Endodermal cell (in vitro differentiated cells): Measurements from ENCODE around the gene SUCLG2. TPM values are rescaled to one million over a fixed set of nuclear protein-coding genes. Genes with fewer than 3 reads are reported as not detected.

Source experiments
- DNase-seq: peaks from one replicate; pipeline ENCODE4 v3.0.0-alpha.2; 2017
- H3K27ac ChIP-seq: 2 replicates; pipeline ENCODE4 v1.5.1; 2013; ENCODE audit warnings: mild to moderate bottlenecking, low read depth, low read length, moderate library complexity
- H3K27me3 ChIP-seq: 2 replicates; pipeline ENCODE4 v1.6.1; 2013; ENCODE audit warnings: mild to moderate bottlenecking, low read length, moderate library complexity; ENCODE audit not compliant: insufficient read depth, control insufficient read depth, poor library complexity, severe bottlenecking
- H3K36me3 ChIP-seq: 2 replicates; pipeline ENCODE4 v1.7.0; 2013; ENCODE audit warnings: mild to moderate bottlenecking, low read length, moderate library complexity; ENCODE audit not compliant: control insufficient read depth, insufficient read depth
- H3K4me1 ChIP-seq: one replicate; pipeline ENCODE4 v1.7.0; 2013; ENCODE audit warnings: low read length; ENCODE audit not compliant: control insufficient read depth, insufficient read depth
- H3K4me3 ChIP-seq: 2 replicates; pipeline ENCODE4 v1.5.1; 2013; ENCODE audit warnings: mild to moderate bottlenecking, low read length, moderate library complexity
- H3K9ac ChIP-seq: 2 replicates; pipeline ENCODE4 v1.6.1; 2013; ENCODE audit warnings: mild to moderate bottlenecking, low read length, moderate library complexity; ENCODE audit not compliant: poor library complexity, severe bottlenecking; ENCODE audit errors: extremely low read depth
- H3K9me3 ChIP-seq: 2 replicates; pipeline ENCODE4 v1.6.1; 2013; ENCODE audit warnings: mild to moderate bottlenecking, low read length, moderate library complexity; ENCODE audit not compliant: control insufficient read depth
- H3K27ac Mint-ChIP-seq: 2 replicates; pipeline ENCODE4 v1.8.0; 2020; ENCODE audit warnings: mixed read lengths
- H3K27me3 Mint-ChIP-seq: 2 replicates; pipeline ENCODE4 v1.8.0; 2021; ENCODE audit warnings: mild to moderate bottlenecking, mixed read lengths; ENCODE audit not compliant: insufficient read depth
- H3K36me3 Mint-ChIP-seq: 2 replicates; pipeline ENCODE4 v1.8.0; 2020; ENCODE audit warnings: low read depth, mixed read lengths
- H3K4me1 Mint-ChIP-seq: 2 replicates; pipeline ENCODE4 v1.8.0; 2020; ENCODE audit warnings: mixed read lengths
- H3K4me3 Mint-ChIP-seq: 2 replicates; pipeline ENCODE4 v1.8.0; 2020; ENCODE audit warnings: mild to moderate bottlenecking, moderate library complexity, mixed read lengths
- H3K9me3 Mint-ChIP-seq: 2 replicates; pipeline ENCODE4 v1.8.0; 2020; ENCODE audit warnings: mild to moderate bottlenecking, mixed read lengths
- WGBS, 2 experiments: methylation state at CpG; one replicate each; pipeline versions ENCODE4 v1.1.5 to v1.1.7; 2013; ENCODE audit warnings: missing lambda C conversion rate in 2 of 2, mixed read lengths in 1 of 2; ENCODE audit not compliant: insufficient coverage in 1 of 2, insufficient read length in 1 of 2; 5-methylcytosine and 5-hydroxymethylcytosine counted together
- total RNA-seq, 2 donors: library from RNA; stranded (reverse); fragmentation: NEBNext Ultra II Directional in 1 of 2; extraction: Animal tissue kit (Norgen Biotek cat#: 25700) in 1 of 2; gene quantifications; 2 replicates in 1 of 2; 3 replicates in 1 of 2; pipeline ENCODE4 v1.2.1, GENCODE V29; 2021
- TF ChIP-seq, protein P1 (sequence below): fragments of 200-600 bp; sonication (generic); conservative IDR thresholded peaks from 2 replicates; pipeline ENCODE4 v1.5.0; 2021; ENCODE audit warnings: antibody characterized with exemption, mild to moderate bottlenecking

The SUCLG2 gene
- total RNA-seq, 2 donors from 2014 or later: 42.4 to 57.3 TPM

DNA sequence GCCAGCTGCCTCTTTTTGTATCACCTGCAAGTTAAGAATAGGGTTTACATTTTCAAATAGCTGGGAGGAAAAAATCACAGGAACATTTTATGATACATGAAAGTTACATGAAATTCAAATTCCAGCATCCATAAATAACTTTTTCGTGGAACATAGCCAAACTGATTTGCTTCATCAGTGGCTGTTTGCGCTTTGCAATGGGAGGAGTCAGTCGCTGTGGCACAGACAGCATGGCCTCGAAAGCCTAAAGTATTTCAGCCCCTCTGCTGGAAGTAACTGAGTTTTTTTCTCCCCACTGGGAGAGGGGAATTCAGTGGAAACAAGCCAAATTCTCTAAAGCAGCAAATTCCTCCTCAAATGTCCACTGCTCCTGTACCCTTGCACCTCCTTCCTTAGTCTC is 271.9 kb downstream of the SUCLG2 start:
- Histone ChIP-seq H3K9ac (no peak overlapping the region), H3K27ac (no peak overlapping the region), H3K27me3 (no peaks in the 10 kb centered on the region), H3K4me1 (peaks cover 9% of the 10 kb centered on the region), H3K4me3 (no peak overlapping the region), H3K9me3 (no peaks in the 10 kb centered on the region), H3K36me3 (no peaks in the 10 kb centered on the region)
- Mint-ChIP-seq H3K9me3 (peaks cover 3% of the 10 kb centered on the region), H3K36me3 (peaks cover 13% of the 10 kb centered on the region), H3K27me3 (peaks cover 8% of the 10 kb centered on the region), H3K4me3 (no peak overlapping the region), H3K27ac (no peak overlapping the region), H3K4me1 (peaks cover 24% of the 10 kb centered on the region)
- no peak for DNase-seq
- TF ChIP-seq, protein P1, sequence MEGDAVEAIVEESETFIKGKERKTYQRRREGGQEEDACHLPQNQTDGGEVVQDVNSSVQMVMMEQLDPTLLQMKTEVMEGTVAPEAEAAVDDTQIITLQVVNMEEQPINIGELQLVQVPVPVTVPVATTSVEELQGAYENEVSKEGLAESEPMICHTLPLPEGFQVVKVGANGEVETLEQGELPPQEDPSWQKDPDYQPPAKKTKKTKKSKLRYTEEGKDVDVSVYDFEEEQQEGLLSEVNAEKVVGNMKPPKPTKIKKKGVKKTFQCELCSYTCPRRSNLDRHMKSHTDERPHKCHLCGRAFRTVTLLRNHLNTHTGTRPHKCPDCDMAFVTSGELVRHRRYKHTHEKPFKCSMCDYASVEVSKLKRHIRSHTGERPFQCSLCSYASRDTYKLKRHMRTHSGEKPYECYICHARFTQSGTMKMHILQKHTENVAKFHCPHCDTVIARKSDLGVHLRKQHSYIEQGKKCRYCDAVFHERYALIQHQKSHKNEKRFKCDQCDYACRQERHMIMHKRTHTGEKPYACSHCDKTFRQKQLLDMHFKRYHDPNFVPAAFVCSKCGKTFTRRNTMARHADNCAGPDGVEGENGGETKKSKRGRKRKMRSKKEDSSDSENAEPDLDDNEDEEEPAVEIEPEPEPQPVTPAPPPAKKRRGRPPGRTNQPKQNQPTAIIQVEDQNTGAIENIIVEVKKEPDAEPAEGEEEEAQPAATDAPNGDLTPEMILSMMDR: no peak
- WGBS, 2 experiments: 88 to 100% methylated on average over 2 to 4 of the region's 4 CpGs

DNA sequence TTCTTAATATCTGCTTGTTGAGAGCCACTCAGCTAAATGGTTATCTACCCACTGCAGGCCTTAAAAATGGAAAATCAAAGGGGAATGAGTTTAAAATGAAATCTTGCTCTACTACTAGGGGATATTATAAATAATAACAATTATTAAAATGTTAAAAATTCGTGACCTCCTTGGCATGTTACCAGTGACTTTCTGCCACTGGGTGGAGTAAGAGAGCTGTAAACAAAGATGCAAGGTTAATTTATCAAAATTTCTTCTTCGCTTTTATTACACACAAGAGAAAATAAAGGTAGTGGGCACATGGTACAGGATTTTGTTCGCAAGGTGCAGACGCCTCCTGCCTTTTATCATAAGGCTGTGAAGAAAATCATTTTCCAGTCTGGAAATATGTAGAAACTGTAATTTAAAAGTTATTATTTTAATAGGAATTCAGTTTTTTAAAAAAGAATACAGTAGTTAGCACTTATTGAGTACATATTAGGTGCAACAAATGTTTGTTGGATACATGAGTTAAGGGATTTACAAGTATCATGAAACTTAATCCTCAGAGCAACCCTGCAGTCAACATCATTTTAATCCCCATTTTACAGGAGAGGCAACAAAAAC is 272.6 kb downstream of the SUCLG2 start:
- Mint-ChIP-seq H3K27me3 (peaks cover 8% of the 10 kb centered on the region), H3K9me3 (peaks cover 3% of the 10 kb centered on the region), H3K4me1 (peaks cover 24% of the 10 kb centered on the region), H3K4me3 (no peak overlapping the region), H3K36me3 (peaks cover 10% of the 10 kb centered on the region), H3K27ac (no peak overlapping the region)
- H3K9me3 ChIP-seq: no peaks in the 10 kb centered on the region
- TF ChIP-seq, protein P1: peak; percentile 88
- peaks cover 9% of the 10 kb centered on the region for H3K4me1 ChIP-seq
- H3K9ac ChIP-seq: no peak overlapping the region
- no peak overlapping the region for H3K27ac ChIP-seq
- H3K27me3 ChIP-seq: no peaks in the 10 kb centered on the region
- no peaks in the 10 kb centered on the region for H3K36me3 ChIP-seq
- DNase-seq: no peak
- no peak overlapping the region for H3K4me3 ChIP-seq
- 66 to 68% methylated on average over 2 to 4 of the region's 4 CpGs for WGBS, 2 experiments

DNA sequence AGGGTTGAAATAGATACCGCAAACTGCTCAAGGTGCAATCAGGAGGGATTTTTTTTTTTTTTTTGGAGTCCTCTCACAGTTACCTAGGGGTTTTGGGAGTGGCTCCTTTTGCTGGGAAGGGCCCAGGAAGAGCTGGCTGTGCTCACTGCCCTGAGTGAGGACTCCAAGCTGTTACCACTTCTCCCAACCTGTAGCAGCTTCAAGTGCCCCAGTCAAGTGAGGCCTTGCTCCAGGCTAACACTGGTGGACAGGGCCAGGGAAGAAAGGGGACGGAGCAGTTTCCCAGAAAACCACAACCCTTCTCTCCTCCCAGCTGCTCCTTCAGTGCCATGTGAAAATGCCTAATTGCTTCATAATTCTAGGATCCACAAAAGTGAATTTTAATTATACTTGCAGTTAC is 274.3 kb downstream of the SUCLG2 start:
- TF ChIP-seq, protein P1: no peak
- Histone ChIP-seq H3K27ac (no peak overlapping the region), H3K27me3 (no peaks in the 10 kb centered on the region), H3K9me3 (no peaks in the 10 kb centered on the region), H3K4me3 (no peak overlapping the region), H3K9ac (no peak overlapping the region), H3K4me1 (peaks cover 9% of the 10 kb centered on the region), H3K36me3 (no peaks in the 10 kb centered on the region)
- H3K9me3 Mint-ChIP-seq: peaks cover 3% of the 10 kb centered on the region
- peaks cover 24% of the 10 kb centered on the region for H3K4me1 Mint-ChIP-seq
- peaks cover 6% of the 10 kb centered on the region for H3K27me3 Mint-ChIP-seq
- peaks cover 8% of the 10 kb centered on the region for H3K36me3 Mint-ChIP-seq
- H3K4me3 Mint-ChIP-seq: no peak overlapping the region
- 86% methylated on average over 2 of the region's 2 CpGs; no CpG with 5 or more reads in 1 of the 2 experiments for WGBS, 2 experiments
- DNase-seq: no peak
- H3K27ac Mint-ChIP-seq: no peak overlapping the region
